NAMALWA (cell line): ENCODE results near the gene PTPRT.

Source experiments
- DNase-seq: peaks from one replicate; pipeline ENCODE4 v3.0.0-alpha.2; 2015; ENCODE audit warnings: low spot score

Gene PTPRT

DNA sequence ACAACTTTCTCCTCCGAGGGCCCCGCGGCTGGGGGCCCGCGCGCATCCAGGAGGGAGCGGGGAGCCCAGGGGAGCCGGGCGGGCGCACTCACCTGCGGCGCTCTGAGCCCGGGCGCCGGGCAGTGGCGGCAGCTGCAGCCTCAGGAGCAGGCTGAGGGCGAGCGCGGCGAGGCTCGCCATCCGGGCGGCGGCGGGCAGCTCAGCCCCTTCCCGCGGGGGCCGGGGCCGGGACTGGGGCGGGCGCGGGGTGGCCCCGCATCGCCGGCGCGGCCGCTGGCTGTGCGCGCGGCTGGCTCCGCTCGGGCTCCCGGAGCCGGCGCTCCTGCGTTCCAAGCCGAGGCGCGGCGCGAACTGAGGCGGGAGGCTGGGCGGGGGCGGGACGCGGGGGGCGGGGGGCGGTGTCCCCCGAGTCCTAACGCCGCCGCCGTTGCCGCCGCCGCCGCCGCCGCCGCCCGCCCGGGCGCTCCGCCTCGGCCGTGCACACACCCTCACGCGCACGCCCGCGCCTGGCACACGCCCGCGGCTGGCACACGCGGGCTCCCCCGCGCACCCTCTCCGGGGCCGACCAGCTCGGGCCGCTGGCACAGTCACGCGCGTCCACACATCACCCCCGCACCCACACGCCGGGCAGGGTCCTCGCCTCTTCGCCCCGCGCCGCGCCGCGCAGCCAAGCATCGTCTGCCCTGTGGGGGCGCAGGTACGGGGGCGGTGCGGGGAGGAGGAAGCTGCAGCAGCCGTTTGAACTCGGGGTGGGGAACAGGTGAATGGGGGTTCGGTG, at the start of gene PTPRT:
Gene PTPRT (minus strand): TSS at position 353 of the 778 bp plus-strand sequence. CDS start 173 bp downstream, at position 180.
- DNase-seq, result no peak

- DNase-seq, result peak; percentile 46
Observed at GRCh38 chr20:43238833-43239232, 49.1 kb upstream of the PTPRT start.

- DNase-seq, result no peak
Observed at GRCh38 chr20:43238266-43238665, 48.6 kb upstream of the PTPRT start.

DNA sequence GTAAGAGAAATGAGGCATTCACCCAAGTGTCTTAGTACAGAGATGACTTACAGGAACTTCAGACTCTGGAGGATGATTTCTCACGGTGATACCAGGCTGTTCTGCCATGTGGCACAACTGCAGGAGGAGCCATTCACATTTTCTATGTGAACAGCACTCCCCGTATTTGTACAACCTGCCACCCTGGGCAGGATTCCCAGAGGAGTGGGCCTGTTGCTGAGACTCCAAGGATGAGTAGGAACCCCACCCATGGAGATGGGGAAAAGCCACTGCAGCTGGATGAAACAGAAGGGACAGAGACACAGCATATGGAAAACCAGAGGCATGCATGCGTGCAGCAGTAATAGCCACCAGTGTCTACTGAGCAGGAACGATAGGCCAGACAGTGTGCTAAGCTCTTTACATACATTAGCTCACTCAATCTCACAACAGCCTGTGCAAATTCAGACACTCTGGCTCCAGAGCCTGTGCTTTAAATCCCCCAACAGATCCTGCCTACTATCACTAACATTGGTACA, 48.0 kb upstream of the PTPRT start:
- DNase-seq, result no peak

- DNase-seq, result no peak
Observed at GRCh38 chr20:43235998-43236397, 46.3 kb upstream of the PTPRT start.

- DNase-seq, result no peak
Observed at GRCh38 chr20:43231829-43232228, 42.1 kb upstream of the PTPRT start.

GRCh38 chr20:43229696-43230095, 40.0 kb upstream of the PTPRT start:
- DNase-seq, result no peak

DNA sequence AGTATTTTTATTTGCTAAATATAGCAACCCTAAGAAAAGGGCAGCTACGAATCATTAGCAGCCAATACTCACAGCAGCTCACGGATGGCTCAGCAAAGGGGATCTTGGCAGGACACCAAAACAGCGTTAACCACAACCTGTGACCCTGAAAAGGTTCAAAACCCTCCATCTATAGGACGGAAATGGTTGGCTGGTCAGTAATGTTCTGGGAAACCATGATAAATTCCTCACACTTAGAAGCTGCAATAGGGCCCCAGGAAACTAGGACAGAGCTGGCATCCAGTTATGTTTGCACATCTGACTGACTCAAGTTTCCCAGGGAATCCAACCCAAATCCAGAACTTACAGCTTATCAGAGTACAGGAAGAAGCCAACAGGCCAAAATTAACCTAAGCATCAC, 30.9 kb upstream of the PTPRT start:
- DNase-seq, result no peak

DNA sequence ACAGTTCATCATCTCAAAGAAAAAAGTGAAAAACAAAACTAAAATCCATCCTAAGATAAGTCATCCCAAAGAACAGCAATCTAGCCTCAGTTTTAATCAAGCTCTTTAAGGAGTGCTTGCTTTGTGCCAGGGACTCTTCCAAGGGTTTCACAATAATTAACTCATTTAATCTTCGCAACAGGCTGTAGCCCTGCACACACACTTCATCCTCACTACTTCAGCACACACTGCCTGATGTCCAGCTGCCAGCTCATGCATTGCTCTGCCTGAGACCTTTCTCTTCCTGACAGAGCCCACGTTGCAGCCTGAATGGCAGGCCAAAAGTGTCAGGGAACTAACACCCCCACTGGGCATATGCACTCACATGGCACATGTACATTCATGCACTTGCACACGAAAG, 21.2 kb upstream of the PTPRT start:
- DNase-seq, result no peak

DNA sequence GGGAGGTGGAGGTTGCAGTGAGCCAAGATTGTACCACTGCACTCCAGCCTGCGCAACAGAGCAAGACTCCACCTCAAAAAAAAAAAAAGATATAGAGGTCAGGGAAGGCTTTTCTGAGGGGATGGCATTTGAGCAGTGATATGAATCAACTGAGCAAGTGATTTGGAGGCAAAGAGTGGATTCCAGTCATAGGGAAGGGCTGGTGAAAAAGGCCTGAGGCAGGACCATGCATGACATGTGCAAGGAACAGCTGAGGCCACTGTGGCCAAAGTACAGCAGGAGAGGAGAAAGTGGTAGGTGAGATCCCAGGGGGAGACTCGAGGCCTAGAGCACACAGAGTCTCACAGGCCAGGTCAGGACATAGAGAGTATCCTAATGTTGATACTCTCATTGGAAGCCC, 20.1 kb upstream of the PTPRT start:
- DNase-seq, result no peak

DNA sequence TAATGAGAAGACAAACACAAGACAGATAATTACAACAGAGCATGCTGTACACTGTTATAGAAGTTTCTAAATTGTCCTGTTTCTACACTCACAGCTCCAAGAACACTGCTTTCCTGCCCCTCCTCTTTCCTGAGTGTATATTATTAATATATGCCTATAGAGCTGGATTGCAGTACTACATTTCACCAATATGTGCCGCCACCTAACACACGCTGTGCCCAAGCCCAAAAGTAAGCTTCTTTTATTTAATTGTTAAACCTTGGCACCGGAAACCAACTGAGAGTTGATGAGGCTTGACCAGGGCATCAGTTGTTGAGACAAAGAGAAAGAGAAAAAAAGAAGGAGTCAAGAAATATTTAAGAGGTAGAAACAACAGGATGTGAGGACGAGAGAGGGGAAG, 16.0 kb upstream of the PTPRT start:
- DNase-seq, result no peak

DNA sequence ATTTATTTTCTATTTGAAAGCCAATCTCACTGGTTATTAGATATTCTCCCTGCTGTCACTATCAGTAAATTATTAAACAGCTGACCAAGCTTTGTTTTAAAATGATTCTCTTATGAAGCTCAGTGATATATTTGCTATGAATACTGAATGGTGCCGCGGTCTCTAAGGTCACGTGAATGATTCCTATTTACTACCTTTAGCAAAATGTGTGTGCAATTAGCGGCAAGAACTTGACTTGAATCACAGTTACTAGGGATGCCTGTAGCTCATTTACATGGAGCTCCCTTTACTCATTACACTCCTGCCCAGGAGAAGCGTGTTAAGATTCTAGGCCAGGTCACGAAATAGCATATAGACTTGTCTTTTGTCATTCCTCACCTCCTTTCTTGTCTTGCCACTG, 12.4 kb upstream of the PTPRT start:
- DNase-seq, result no peak

GRCh38 chr20:43198607-43199006, 8.9 kb upstream of the PTPRT start:
- no peak for DNase-seq

- no peak for DNase-seq
Observed at GRCh38 chr20:43196243-43196642, 6.5 kb upstream of the PTPRT start.

DNA sequence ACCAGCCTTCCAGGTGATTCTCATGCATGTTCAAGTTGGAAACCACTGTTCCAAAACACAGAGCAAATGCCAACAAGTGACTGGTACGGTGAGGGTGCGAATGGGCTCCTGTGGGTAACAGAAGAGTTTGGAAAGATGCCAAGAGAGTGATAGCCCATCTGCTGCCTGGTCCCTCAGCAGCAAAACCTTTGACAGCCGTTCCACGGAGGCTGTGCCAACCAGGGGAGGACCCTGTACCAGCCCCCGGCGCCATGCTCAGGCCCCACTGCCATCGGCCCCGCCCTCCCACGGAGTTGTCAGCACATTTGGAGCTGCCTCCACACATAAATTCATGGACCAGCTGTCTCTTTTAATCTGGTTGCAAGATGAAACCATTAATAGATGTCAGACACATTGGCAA, 4.4 kb upstream of the PTPRT start:
- DNase-seq, result no peak

DNA sequence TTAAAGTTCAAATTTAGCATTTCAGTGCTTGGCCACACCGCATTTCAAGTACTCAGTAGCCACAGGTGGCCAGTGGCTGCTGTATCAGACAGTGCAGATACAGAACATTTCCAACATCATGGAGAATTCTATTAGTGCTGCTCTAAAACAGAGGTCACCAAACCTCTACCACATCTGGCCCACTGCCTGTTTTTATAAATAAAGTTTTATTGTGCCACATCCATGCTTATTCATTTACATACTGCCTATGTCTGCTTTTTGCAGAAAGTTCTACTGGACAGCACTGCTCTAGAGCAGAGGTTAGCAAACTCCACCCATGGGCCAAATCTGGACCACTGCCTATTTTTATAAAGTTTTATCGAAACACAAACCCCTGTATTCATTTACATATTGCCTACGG, 3.7 kb upstream of the PTPRT start:
- DNase-seq, result no peak

DNA sequence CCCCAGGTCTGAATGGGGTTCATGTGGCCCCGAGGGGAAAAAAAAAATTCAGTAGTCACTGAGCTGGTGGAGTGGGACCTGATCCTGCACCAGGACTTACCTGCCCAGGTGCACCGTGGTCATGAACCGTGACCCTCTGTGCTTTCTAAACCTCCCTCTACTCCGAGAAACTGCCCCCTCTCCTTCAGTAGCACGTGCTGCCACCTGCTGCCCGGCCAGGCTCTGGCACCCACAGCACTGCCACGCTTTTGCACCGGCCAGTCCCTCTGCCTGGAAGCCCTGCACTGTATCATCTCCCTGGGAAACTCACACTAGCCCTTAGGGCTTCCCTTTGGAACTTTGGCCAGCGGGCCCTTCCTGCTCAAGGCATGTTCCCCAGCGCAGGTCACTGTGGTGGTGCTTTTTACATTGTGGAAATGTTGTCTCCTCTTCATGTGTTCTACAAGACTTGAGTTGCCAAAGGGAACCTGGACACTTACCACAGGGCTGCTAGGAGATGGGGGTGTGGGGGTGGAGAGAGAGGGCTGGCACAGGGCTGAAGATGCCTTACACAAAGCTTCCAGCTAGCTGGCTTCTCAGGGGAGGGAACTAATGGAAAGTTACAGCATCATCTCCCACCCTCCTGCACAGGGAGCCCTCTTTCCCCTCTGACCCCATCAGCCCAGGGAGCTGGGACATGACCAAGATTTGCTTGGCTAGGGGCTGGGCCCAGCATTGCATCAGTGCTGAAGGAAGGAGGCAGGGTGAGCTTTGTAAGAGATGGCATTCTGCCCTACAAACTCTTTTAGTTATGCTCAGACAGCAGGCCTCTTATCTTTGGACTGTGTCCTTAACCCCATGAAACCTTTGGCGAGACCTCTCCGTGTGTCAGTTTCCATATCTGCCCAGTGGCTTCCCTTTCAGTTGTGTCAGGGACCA, 2.5 kb upstream of the PTPRT start:
- peak; percentile 38 for DNase-seq

DNA sequence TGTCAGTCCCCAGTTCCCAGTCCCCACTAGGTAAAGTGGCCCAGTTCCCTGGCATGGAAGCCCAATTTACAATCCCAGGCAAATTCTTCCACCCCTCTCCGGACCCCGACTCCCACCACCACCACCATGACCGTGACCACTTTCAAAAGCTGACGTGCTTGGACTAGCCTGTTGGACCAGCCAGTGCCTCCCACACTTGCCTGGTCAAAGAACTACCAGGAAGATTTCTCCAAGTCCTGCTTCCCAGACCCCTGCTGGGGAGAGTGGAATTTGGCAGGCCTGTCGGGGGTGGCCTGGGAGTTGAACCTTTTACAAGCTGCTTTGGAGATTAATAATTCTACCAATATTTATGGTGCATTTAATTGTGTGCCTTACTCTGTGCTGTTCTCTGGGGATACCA, 1.4 kb upstream of the PTPRT start:
- no peak for DNase-seq

DNA sequence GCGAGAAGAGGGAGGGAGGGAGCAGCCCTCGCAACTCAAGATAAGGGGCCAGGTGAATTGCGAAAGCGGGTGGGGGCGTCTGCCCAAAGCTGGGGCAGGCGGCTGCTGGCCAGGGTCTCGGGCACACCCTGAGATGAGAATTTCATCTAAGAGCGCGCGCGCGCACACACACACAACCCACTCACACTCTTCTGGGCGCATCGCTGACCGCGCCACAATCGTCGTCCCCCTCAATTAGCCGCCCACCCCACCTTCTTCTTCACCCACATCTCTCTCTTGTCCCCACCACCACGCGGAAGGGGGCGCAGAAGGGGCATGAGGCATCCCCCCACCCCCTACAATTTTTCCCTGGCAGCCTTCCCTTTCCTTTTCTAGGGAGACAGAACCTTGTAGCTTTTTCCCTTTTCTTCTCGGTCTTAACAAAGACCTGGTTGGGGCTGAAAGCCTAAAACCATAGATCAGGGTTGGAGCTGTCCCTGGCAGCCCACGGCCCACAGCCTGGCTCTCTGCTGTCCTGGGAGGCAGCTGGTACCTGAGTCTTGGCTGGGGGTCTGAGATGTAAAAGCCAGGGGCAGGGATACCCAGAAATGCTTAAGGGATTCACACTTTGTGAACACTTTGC, 737 bp upstream of the PTPRT start:
- no peak for DNase-seq

DNA sequence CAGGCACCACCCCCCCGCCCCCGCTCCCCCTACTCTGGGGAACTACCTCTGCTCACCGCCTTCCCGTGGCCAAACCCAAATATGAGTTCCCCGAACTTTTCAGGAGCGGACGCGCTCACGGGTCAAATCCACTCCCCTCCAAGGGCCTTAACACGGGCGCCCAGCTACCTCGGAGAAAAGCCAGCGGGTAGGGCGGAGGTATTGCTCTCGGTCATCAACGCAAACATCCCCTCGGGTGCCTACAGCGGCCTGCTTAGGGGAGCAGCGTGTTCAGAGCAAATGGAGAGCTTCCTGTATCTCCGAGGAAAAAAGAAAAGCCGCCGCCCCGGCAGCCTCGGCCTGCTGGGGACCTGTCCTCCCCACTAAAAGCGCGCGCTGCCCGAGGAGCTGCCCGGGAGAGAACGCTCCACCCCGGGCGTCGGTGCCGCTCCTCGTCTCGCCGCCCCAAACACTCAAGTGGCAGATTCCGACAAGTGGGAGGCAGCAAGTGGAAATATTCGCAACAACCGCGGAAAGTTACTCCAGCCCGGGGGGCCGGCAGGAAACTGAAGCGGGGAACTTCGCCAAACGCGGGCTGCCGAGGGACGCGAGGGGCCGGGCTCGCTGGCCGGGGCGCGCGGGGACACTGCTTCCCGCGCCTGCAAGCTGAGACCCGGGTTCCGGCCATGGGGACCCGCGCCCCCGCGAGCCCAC, 699 bp downstream of the PTPRT start:
- no peak for DNase-seq

DNA sequence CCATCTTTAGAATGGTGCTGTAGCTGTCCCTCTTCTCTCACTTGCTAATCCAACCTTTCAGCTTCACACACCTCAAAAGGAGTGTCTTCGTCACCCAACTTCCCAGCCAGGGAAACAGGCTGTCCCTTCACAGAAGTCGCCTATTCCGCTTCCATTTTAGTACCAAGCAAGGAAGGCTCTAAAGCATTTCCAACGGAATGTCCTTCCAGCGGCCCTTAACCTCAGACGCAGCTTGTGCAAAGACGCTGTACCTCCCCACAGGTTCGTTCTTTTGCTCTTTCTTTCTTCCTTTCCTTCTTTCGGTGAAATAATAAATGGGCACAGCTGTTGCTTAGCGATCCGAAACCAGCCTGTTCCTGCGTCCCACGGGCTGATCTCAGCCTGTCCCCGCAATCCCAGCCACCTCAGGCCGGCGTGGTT, 1.5 kb downstream of the PTPRT start:
- no peak for DNase-seq
